Peyer's patch (tissue), 4 donors: ENCODE results near the gene NPFFR1. TPM values are rescaled to one million over a fixed set of nuclear protein-coding genes. Genes with fewer than 3 reads are reported as not detected.

Experiments used
- DNase-seq, 3 donors: peaks; one replicate each; pipeline ENCODE4 v3.0.0-alpha.2; 2017 to 2019
- H3K27ac ChIP-seq, 4 donors: fragments of 200-600 bp; sonication (generic); one replicate each; pipeline ENCODE4 v1.5.1; 2016 to 2019
- H3K27me3 ChIP-seq, 2 donors: fragments of 200-600 bp; sonication (generic); one replicate each; pipeline ENCODE4 v1.5.1; 2019
- H3K36me3 ChIP-seq, 3 donors: fragments of 200-600 bp; sonication (generic); one replicate each; pipeline ENCODE4 v1.5.1; 2016 to 2019
- H3K4me1 ChIP-seq, 4 donors: fragments of 200-600 bp; sonication (generic); one replicate each; pipeline ENCODE4 v1.5.1; 2016 to 2019
- H3K4me3 ChIP-seq, 4 donors: fragments of 200-600 bp; sonication (generic); 1 replicate in 3 of 4; 2 replicates in 1 of 4; pipeline ENCODE4 v1.5.1; 2016 to 2019; ENCODE audit warnings: mild to moderate bottlenecking in 1 of 4
- H3K9me3 ChIP-seq, 4 donors: fragments of 200-600 bp; sonication (generic); one replicate each; pipeline ENCODE4 v1.5.1; 2016 to 2019; ENCODE audit warnings: mild to moderate bottlenecking in 1 of 4
- POLR2A ChIP-seq, 2 donors: fragments of 450-650 bp; IDR thresholded peaks; one replicate each; pipeline ENCODE4 v1.5.1; 2017; ENCODE audit warnings: antibody characterized with exemption in 2 of 2, mild to moderate bottlenecking in 2 of 2, moderate library complexity in 2 of 2
- total RNA-seq, 4 donors: library from RNA; depleted of rRNA; stranded (reverse); fragments of >200 nt; gene quantifications; one replicate each; pipeline ENCODE4 v1.1.0, GENCODE V29; 2016
- TF ChIP-seq, protein P1 (sequence below), 6 experiments: fragments of 450-650 bp in 4 of 6; fragments of 200-600 bp in 2 of 6; sonication (generic) in 1 of 6; IDR thresholded peaks; one replicate each; pipeline ENCODE4 v1.5.1; 2017 to 2019; ENCODE audit warnings: antibody characterized with exemption in 6 of 6, mild to moderate bottlenecking in 3 of 6, moderate library complexity in 1 of 6

NPFFR1 gene
- total RNA-seq, 4 donors from 2014 or later: not detected

DNA sequence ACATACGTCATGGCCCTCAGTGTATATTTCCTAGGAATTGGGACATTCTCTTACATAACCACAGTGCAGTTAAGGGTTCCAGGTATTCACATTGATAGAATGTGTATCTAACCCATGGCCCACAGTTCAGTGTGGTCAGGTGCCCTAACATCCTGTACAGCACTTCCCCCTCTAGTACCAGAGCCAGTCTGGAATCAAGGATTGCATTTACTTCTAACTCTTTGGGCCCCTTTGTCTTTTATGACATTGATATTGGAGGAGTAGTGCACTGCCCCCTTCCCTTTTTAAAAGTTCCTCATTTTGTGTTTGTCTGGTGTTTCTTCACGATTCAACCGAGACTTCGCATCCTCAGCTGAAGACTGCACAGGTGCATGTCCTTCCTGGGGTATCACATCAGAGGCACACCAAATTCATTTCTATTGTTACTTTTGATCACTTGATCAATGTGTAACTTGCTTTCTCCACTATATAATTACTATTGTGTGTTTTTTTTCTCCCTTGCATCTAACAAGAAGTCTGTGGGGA is 22.4 kb upstream of the NPFFR1 start:
- H3K27me3 ChIP-seq: no peaks in the 10 kb centered on the region
- DNase-seq: no peak
- H3K36me3 ChIP-seq: no peaks in the 10 kb centered on the region
- no peaks in the 10 kb centered on the region for H3K4me1 ChIP-seq
- H3K27ac ChIP-seq: no peak overlapping the region
- H3K9me3 ChIP-seq: no peaks in the 10 kb centered on the region
- no peak for TF ChIP-seq POLR2A (IDR thresholded peaks at IDR 0.05)
- TF ChIP-seq, protein P1, sequence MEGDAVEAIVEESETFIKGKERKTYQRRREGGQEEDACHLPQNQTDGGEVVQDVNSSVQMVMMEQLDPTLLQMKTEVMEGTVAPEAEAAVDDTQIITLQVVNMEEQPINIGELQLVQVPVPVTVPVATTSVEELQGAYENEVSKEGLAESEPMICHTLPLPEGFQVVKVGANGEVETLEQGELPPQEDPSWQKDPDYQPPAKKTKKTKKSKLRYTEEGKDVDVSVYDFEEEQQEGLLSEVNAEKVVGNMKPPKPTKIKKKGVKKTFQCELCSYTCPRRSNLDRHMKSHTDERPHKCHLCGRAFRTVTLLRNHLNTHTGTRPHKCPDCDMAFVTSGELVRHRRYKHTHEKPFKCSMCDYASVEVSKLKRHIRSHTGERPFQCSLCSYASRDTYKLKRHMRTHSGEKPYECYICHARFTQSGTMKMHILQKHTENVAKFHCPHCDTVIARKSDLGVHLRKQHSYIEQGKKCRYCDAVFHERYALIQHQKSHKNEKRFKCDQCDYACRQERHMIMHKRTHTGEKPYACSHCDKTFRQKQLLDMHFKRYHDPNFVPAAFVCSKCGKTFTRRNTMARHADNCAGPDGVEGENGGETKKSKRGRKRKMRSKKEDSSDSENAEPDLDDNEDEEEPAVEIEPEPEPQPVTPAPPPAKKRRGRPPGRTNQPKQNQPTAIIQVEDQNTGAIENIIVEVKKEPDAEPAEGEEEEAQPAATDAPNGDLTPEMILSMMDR (IDR thresholded peaks at IDR 0.05): no peak
- H3K4me3 ChIP-seq: no peak overlapping the region

DNA sequence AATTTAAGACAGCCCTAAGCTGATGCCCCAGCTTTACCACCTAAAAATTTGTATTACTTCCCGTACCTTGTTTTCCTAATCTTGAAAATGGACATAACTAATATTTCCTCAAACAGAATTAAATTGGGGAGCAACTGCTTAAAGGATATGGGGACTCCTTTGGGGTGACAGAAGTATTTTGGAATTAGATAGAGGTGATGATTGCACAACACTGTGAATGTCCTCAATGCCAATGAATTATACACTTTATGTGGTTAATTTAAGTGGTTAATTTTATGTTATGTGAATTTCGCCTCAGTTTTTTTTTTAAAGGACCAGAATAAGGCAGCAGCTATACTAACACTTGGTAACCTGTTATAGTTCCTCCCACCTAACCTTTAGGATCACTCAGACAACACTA is 19.9 kb upstream of the NPFFR1 start:
- no peak overlapping the region for H3K4me3 ChIP-seq
- DNase-seq: no peak
- H3K27ac ChIP-seq: no peak overlapping the region
- H3K27me3 ChIP-seq: no peaks in the 10 kb centered on the region
- TF ChIP-seq, protein P1 (IDR thresholded peaks at IDR 0.05): no peak
- no peak for TF ChIP-seq POLR2A (IDR thresholded peaks at IDR 0.05)
- H3K9me3 ChIP-seq: no peaks in the 10 kb centered on the region
- H3K4me1 ChIP-seq: no peaks in the 10 kb centered on the region
- H3K36me3 ChIP-seq: no peaks in the 10 kb centered on the region

GRCh38 chr10:70302292-70302691 is 18.5 kb upstream of the NPFFR1 start:
- H3K36me3 ChIP-seq: no peaks in the 10 kb centered on the region
- no peak overlapping the region for H3K4me3 ChIP-seq
- no peaks in the 10 kb centered on the region for H3K4me1 ChIP-seq
- no peaks in the 10 kb centered on the region for H3K9me3 ChIP-seq
- H3K27ac ChIP-seq: peak overlapping the region in 2 of 4 donors; percentile 46 to 50
- no peak for TF ChIP-seq POLR2A (IDR thresholded peaks at IDR 0.05)
- TF ChIP-seq, protein P1 (IDR thresholded peaks at IDR 0.05): no peak
- DNase-seq: no peak
- no peaks in the 10 kb centered on the region for H3K27me3 ChIP-seq

DNA sequence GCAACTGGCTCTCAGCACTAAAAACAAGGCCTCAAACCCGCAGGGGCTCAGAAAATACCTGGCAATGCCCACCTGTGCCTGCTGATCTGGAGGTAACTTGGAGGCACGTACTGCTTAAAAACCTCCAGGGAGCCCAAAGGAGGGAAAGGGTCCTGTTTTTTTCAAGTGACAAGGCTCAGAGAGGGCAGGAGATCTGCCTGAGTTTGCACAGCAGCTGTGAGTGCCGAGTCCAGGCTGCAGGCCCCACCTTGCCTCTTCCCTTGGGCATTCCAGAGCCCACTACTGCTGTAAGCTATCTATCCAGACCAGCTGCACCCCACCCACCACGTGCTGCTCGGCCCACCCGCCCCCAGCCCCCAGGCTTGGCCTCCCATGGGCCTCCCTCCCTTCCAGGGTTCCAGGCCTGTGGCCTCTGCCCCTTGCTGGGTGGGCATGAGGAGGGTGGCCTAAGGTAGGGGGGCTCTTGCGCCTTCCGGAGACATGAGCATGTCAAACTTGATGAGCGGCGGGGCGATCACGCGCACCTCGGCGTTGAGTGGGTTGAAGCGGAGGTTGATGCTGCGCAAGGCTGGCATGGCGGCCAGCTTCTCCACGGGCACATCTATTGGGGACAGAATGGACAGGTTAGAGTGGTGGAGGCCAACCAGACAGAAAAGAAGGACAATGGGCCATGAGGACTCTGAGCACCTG is 17.2 kb upstream of the NPFFR1 start:
- Histone ChIP-seq H3K27me3 (no peaks in the 10 kb centered on the region), H3K36me3 (no peaks in the 10 kb centered on the region), H3K27ac (no peak overlapping the region), H3K4me3 (no peak overlapping the region), H3K4me1 (no peaks in the 10 kb centered on the region), H3K9me3 (no peaks in the 10 kb centered on the region)
- TF ChIP-seq, protein P1 (IDR thresholded peaks at IDR 0.05): no peak
- no peak for TF ChIP-seq POLR2A (IDR thresholded peaks at IDR 0.05)
- no peak for DNase-seq

GRCh38 chr10:70300461-70300860 is 16.7 kb upstream of the NPFFR1 start:
- Histone ChIP-seq H3K27me3 (no peaks in the 10 kb centered on the region), H3K27ac (no peak overlapping the region), H3K9me3 (no peaks in the 10 kb centered on the region), H3K4me1 (no peaks in the 10 kb centered on the region), H3K4me3 (no peak overlapping the region), H3K36me3 (no peaks in the 10 kb centered on the region)
- DNase-seq: no peak
- TF ChIP-seq, protein P1 (IDR thresholded peaks at IDR 0.05): no peak
- no peak for TF ChIP-seq POLR2A (IDR thresholded peaks at IDR 0.05)
